CD4-positive, alpha-beta T cell treated with Interleukin-1 beta for 1 hour (primary cell): Measurements from ENCODE around the gene AP1M1.

ENCODE experiments used
- DNase-seq, 2 donors: peaks; one replicate each; pipeline ENCODE4 v3.0.0-alpha.2; 2020 to 2022

The AP1M1 gene

GRCh38 chr19:16208847-16209665 lies 11.3 kb downstream of the AP1M1 start:
- DNase-seq, result no peak

GRCh38 chr19:16210168-16210567 lies 12.5 kb downstream of the AP1M1 start:
- DNase-seq, result no peak

GRCh38 chr19:16213076-16213475 lies 15.4 kb downstream of the AP1M1 start:
- no peak for DNase-seq

DNA sequence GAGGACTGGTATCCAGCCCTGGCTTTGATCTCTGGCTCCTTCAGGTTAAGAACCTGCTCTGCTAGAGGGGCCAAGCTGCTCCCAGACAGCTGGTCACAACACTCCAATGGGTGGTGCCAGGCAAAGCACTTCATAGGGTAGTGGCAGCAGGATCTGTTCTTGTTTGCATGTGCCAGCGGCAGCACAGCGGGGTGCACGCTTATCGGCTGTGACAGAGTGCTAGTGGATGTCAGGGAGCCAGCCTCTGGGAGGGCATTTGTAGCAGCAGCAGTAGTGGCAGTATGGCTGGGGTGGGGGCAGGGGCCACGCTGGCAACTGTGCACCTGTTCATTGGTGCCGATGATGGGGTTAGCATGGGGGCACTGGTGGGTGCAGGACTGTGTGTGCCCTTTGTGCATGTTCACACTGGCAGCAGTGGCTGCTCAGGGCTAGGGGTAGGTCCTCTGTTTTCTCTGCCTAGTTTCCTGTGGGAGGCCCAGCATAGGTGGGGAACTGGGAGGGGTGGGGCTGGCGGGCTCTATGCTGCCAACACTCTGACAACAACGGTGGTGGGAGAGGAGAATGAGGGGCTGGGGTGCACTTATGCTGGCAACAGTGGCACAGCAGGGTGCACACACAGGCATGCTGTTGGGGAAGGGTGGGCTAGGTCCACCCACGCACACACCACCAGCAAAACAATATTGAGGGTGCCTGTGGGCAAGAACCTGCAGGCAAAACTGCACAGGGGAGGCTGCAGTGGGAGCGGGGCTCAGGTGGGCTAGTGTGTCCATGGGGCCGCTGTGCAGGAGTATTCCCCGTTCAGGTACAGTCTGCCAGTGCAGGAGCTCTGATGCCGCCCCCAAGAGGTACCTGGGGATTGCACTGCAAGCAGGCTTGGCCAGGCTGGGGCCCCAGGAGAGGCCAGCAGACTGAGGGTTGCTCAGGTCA lies 19.3 kb downstream of the AP1M1 start:
- peak in 1 of 2 donors; percentile 15 for DNase-seq

- no peak for DNase-seq
These were observed 20.2 kb downstream of the AP1M1 start for GRCh38 chr19:16217716-16218451.

DNA sequence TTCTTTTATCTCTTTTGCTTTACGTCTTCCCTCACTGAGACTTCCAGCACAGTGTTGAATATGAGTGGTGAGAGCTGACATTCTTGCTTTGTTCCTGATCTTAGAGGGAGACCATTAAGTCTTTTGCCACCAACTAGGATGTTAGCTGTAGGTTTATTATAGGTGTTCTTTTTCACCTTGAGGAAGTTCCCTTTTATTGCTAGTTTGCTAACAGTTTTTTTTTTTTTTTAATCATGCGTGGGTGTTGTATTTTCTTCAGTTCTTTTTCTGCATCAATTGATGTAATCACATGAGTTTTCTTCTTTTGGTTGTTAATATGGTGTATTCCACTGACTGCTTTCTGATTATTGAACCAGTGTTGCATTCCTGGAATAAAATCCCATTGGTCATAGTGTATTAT lies 21.1 kb downstream of the AP1M1 start:
- no peak for DNase-seq

- DNase-seq, result no peak
These were observed 25.1 kb downstream of the AP1M1 start for GRCh38 chr19:16222806-16223205.

DNA sequence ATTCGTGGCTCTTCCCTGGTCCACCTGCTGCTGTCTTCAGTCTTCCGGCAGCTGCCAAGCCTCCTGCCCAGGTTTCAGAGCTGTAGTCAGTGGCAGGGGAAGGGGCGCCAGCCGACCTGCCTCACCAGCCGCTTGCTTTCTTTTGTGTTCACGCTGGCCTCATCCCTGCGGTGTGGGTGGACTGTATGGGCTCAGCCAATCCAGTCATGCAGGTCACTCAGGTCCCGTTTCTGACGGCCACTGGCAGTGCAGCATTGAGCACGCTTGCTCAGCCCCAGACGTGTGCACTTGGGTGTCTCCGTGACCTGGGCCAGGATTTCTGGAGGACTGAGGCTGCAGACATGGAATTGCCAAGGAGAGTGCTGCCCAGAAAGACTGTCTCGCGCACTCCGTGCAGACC lies 26.0 kb downstream of the AP1M1 start:
- no peak for DNase-seq

DNA sequence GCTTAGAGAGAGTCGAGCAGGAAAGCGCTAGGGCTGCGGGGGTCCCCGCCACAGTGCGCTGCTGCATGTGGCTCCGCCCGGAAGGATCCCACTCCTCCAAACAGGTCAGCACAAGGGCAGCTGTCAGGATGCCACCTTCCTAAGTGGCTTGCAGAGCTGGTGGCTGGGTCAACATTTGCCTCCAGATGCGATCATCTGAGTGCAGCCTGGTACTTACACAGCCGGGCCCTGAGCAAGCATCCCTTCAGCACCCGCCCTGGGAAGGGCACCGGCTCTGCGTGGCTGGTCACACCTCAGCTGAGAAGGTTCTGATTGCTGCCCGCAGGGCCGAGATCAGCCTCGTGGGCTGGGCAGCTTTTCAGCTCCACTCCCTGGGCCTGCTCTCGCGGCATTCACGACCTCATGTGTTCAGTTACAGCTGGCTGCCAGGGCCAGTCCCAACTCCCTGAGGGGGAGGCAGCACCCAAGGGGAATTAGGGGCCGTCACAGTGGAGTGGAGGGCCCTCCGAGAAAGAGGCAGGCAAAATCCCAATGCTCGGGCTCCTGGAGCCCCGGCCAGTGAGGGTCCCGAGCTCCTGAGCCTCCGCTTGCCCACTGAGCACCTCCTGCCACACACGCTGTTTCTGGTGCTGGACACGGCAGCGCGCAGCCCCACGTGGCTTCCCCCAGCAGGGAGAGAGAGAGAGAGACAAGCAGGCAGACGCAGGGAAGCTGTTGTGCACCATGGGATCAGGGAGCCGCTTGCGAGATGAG lies 26.8 kb downstream of the AP1M1 start:
- no peak for DNase-seq

DNA sequence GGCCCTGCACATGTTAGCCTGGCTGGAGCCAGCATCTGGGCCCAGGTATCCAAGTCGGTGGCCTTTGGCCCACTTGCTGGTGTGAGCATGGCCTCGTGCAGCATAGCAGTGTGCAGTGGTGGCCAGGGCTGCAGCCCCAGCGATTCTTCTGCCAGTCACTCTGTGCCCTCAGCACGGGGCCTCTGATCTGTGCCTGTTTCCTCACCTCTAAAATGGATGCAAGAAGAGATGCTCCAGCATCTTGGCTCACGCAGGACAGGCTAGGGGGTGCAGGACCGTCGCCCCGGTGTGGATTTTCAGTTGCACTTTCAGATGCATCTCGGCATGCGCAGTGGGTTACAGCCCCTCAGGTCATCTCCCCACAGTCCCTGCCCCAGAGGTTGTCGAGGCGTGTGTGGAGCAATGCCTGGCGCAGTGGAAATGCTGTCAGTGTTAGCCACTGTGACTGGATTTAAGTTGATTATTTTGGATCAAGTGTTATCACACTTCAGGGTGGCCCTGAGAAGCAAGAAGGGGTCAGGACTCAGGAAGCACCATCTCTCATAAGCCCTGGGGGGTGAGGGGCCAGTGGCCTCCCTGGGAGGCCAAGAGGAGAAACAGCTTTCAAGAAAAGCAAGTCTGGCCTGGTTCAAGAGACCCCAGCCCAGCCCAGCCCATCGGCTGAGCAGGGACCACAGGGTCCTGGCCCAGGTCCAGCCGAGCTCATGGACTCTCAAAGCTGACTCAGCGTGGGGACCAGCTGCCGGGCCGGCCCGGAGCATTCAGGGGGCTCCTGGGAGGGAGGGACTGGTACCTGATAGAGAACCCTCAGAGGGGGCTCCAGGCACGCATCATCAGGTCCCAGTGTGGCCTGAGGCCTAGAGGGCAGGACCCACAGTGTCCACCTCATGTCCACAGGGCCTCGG lies 27.8 kb downstream of the AP1M1 start:
- no peak for DNase-seq

DNA sequence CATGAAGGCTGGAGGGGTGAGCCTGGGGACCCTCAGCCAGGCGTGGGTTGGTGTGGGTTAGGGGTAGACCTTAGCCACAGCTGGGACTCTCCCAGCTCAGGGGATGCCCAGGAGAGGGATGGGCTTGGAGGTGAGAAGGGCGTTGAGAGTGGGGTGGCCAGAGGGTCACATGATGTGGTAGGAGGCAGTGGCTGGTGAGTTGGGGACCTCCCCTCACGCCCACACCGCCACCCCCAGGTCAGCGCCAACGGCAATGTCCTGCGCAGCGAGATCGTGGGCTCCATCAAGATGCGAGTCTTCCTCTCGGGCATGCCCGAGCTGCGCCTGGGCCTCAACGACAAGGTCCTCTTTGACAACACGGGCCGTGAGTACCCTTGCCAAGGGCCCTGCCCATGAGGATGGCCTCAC lies 28.5 kb downstream of the AP1M1 start:
- DNase-seq, result no peak

- no peak for DNase-seq
These were observed 29.4 kb downstream of the AP1M1 start for GRCh38 chr19:16226878-16227836.

- DNase-seq, result no peak
These were observed 30.3 kb downstream of the AP1M1 start for GRCh38 chr19:16227837-16228636.

DNA sequence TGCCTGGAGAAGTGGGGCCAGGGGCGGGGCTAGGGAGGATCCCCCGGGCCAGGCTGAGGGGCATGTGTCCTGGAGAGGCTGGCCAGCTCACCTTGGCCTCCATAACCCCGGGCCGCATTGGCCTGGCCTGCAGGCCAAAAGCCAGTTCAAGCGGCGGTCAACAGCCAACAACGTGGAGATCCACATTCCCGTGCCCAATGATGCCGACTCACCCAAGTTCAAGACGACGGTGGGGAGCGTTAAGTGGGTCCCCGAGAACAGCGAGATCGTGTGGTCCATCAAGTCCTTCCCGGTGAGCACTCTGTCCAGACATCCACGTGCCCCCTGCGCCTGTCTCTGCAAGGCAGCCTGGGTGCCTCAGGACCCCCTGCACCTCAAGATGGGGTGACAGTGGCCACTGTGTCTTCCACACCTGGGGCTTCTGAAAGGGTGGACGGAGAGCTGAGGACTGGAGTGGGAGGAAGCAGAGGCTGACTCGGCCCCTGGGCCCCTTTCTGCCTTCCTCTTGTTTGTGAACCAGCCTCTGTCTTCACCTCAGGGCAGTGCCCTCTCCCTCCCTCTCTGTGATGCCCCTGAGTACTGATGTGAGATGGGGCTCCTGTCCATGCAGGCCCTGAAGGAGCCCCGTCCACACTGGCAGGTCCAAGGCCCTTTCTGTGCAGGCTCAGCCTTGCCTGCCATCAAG lies 31.1 kb downstream of the AP1M1 start:
- DNase-seq, result no peak

- DNase-seq, result no peak
These were observed 31.6 kb downstream of the AP1M1 start for GRCh38 chr19:16229322-16229641.

DNA sequence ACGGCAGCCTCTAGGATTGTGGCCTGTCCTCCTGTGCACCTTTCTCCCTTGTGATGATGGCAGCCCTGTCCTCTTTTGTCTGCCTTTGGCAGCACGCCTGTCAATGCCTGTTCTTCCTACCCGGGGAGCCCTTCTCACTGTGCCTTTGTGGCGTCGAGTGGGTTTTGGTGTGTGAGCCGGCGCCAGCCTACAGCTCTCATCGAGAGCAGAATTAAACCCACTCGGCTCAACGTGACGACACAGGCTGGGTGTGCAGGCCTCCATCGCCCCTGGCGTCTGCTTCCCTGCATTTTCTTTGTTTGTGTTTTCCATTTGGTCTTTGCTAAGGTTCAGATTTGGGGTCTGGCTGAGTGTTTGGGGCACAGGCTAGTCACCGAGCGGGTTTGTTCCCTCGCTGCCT lies 34.4 kb downstream of the AP1M1 start:
- DNase-seq, result no peak

- no peak for DNase-seq
These were observed 34.9 kb downstream of the AP1M1 start for GRCh38 chr19:16232568-16232967.

GRCh38 chr19:16233081-16233776 lies 35.5 kb downstream of the AP1M1 start:
- DNase-seq, result no peak
